Measurements from ENCODE around the gene GSTA5. TPM values are rescaled to one million over a fixed set of nuclear protein-coding genes. Genes with fewer than 3 reads are reported as not detected.
"Not testable (repeated sequence)": the region's sequence is repeated elsewhere in the genome, so short reads cannot be mapped to it uniquely, and the experiment has no call there.

GSTA5 gene
- total RNA-seq, 8 experiments from 2014 or later: not detected

- ATAC-seq (replicated peaks in 6 of 8): no peak
- no peak overlapping the region for H3K4me3 ChIP-seq
- in situ Hi-C loops (cut with MboI; ENCODE audit: low pct_unique_long_range_greater_than_20kb in 2 of 9, low sequenced_read_pairs in 9 of 9, unreplicated experiment in 9 of 9): no loop called here
- no peak overlapping the region for H3K27ac ChIP-seq
- no peaks in the 10 kb centered on the region for H3K4me1 ChIP-seq (replicated peaks in 1 of 2)
- WGBS, 10 experiments: 44 to 100% (median 91%) methylated on average over 1 of the region's 1 CpG; no CpG with 5 or more reads in 2 of the 10 experiments
These were observed 27.6 kb upstream of the GSTA5 start for GRCh38 chr6:52868240-52868639.

- in situ Hi-C loops (cut with MboI; ENCODE audit: low pct_unique_long_range_greater_than_20kb in 2 of 9, low sequenced_read_pairs in 9 of 9, unreplicated experiment in 9 of 9); H3K4me1 ChIP-seq (replicated peaks in 1 of 2); ATAC-seq (replicated peaks in 6 of 8); H3K27ac ChIP-seq; H3K4me3 ChIP-seq: not testable (repeated sequence)
- WGBS, 10 experiments: 64 to 80% (median 73%) methylated on average over 1 to 3 of the region's 7 CpGs; no CpG with 5 or more reads in 6 of the 10 experiments
These were observed 20.5 kb upstream of the GSTA5 start for GRCh38 chr6:52861151-52861550.

- no peak overlapping the region for H3K27ac ChIP-seq
- peaks cover 0 to 3% of the 10 kb centered on the region in 2 donors for H3K4me1 ChIP-seq (replicated peaks in 1 of 2)
- WGBS, 10 experiments: 34 to 100% (median 90%) methylated on average over 1 to 4 of the region's 4 CpGs
- ATAC-seq (replicated peaks in 6 of 8): no peak
- in situ Hi-C loops (cut with MboI; ENCODE audit: low pct_unique_long_range_greater_than_20kb in 2 of 9, low sequenced_read_pairs in 9 of 9, unreplicated experiment in 9 of 9): no loop called here
- no peak overlapping the region for H3K4me3 ChIP-seq
These were observed 17.8 kb upstream of the GSTA5 start for GRCh38 chr6:52858416-52858815.

- in situ Hi-C loops (cut with MboI; ENCODE audit: low pct_unique_long_range_greater_than_20kb in 2 of 9, low sequenced_read_pairs in 9 of 9, unreplicated experiment in 9 of 9); H3K4me3 ChIP-seq; ATAC-seq (replicated peaks in 6 of 8); H3K4me1 ChIP-seq (replicated peaks in 1 of 2); H3K27ac ChIP-seq: not testable (repeated sequence)
- WGBS, 10 experiments: 0% methylated on average over 1 of the region's 3 CpGs; no CpG with 5 or more reads in 9 of the 10 experiments
These were observed 15.5 kb upstream of the GSTA5 start for GRCh38 chr6:52856137-52856536.

- Histone ChIP-seq H3K4me3 (no peak overlapping the region), H3K4me1 (replicated peaks in 1 of 2) (no peaks in the 10 kb centered on the region), H3K27ac (no peak overlapping the region)
- 28 to 100% (median 76%) methylated on average over 1 to 4 of the region's 4 CpGs; no CpG with 5 or more reads in 1 of the 10 experiments for WGBS, 10 experiments
- in situ Hi-C loops (cut with MboI; ENCODE audit: low pct_unique_long_range_greater_than_20kb in 2 of 9, low sequenced_read_pairs in 9 of 9, unreplicated experiment in 9 of 9): no loop called here
- ATAC-seq (replicated peaks in 6 of 8): no peak
These were observed 8.5 kb upstream of the GSTA5 start for GRCh38 chr6:52849137-52849536.

GRCh38 chr6:52846002-52846401, 5.4 kb upstream of the GSTA5 start:
- Histone ChIP-seq H3K4me1 (replicated peaks in 1 of 2) (no peaks in the 10 kb centered on the region), H3K27ac (no peak overlapping the region), H3K4me3 (no peak overlapping the region)
- 0 to 29% (median 0%) methylated on average over 1 of the region's 1 CpG; no CpG with 5 or more reads in 5 of the 10 experiments for WGBS, 10 experiments
- in situ Hi-C loops (cut with MboI; ENCODE audit: low pct_unique_long_range_greater_than_20kb in 2 of 9, low sequenced_read_pairs in 9 of 9, unreplicated experiment in 9 of 9): no loop called here
- ATAC-seq (replicated peaks in 6 of 8): no peak

GRCh38 chr6:52843605-52844004, 3.0 kb upstream of the GSTA5 start:
- Histone ChIP-seq H3K4me3 (no peak overlapping the region), H3K4me1 (replicated peaks in 1 of 2) (no peaks in the 10 kb centered on the region), H3K27ac (no peak overlapping the region)
- WGBS, 10 experiments: 38 to 100% (median 81%) methylated on average over 3 to 4 of the region's 4 CpGs; no CpG with 5 or more reads in 4 of the 10 experiments
- no peak for ATAC-seq (replicated peaks in 6 of 8)
- in situ Hi-C loops (cut with MboI; ENCODE audit: low pct_unique_long_range_greater_than_20kb in 2 of 9, low sequenced_read_pairs in 9 of 9, unreplicated experiment in 9 of 9): no loop called here

GRCh38 chr6:52839124-52840055, 1.2 kb downstream of the GSTA5 start:
- Histone ChIP-seq H3K27ac (no peak overlapping the region), H3K4me3 (no peak overlapping the region), H3K4me1 (replicated peaks in 1 of 2) (no peaks in the 10 kb centered on the region)
- 0 to 100% (median 75%) methylated on average over 1 to 16 of the region's 20 CpGs; no CpG with 5 or more reads in 1 of the 10 experiments for WGBS, 10 experiments
- in situ Hi-C loops (cut with MboI; ENCODE audit: low pct_unique_long_range_greater_than_20kb in 2 of 9, low sequenced_read_pairs in 9 of 9, unreplicated experiment in 9 of 9): no loop called here
- peak in 4 of 8 experiments; percentile 21 to 99 (median 96) for ATAC-seq (replicated peaks in 6 of 8)

- WGBS, 10 experiments: 0 to 100% (median 71%) methylated on average over 1 of the region's 1 CpG; no CpG with 5 or more reads in 7 of the 10 experiments
These were observed 6.1 kb downstream of the GSTA5 start for GRCh38 chr6:52834481-52834880.

GRCh38 chr6:52830869-52831268, 9.7 kb downstream of the GSTA5 start:
- 17 to 100% (median 83%) methylated on average over 1 to 3 of the region's 4 CpGs; no CpG with 5 or more reads in 6 of the 10 experiments for WGBS, 10 experiments
- H3K4me1 ChIP-seq (replicated peaks in 1 of 2); in situ Hi-C loops (cut with MboI; ENCODE audit: low pct_unique_long_range_greater_than_20kb in 2 of 9, low sequenced_read_pairs in 9 of 9, unreplicated experiment in 9 of 9); H3K27ac ChIP-seq; H3K4me3 ChIP-seq: not testable (repeated sequence)
- ATAC-seq (replicated peaks in 6 of 8): peak in 3 of 8 experiments; percentile 54 to 78 (median 65)

More at GRCh38 chr6:52834481-52834880, 6.1 kb downstream of the GSTA5 start:
- Histone ChIP-seq H3K4me1 (replicated peaks in 1 of 2) (no peaks in the 10 kb centered on the region), H3K4me3 (no peak overlapping the region), H3K27ac (no peak overlapping the region)
- in situ Hi-C loops (cut with MboI; ENCODE audit: low pct_unique_long_range_greater_than_20kb in 2 of 9, low sequenced_read_pairs in 9 of 9, unreplicated experiment in 9 of 9): no loop called here
- ATAC-seq (replicated peaks in 6 of 8): no peak

- Histone ChIP-seq H3K4me1 (replicated peaks in 1 of 2) (no peaks in the 10 kb centered on the region), H3K4me3 (no peak overlapping the region), H3K27ac (no peak overlapping the region)
- in situ Hi-C loops (cut with MboI; ENCODE audit: low pct_unique_long_range_greater_than_20kb in 2 of 9, low sequenced_read_pairs in 9 of 9, unreplicated experiment in 9 of 9): no loop called here
- WGBS, 10 experiments: 40 to 83% (median 67%) methylated on average over 1 to 6 of the region's 37 CpGs; no CpG with 5 or more reads in 5 of the 10 experiments
- ATAC-seq (replicated peaks in 6 of 8): no peak
These were observed 11.4 kb downstream of the GSTA5 start for GRCh38 chr6:52829046-52829817.

GRCh38 chr6:52828621-52829020, 12.0 kb downstream of the GSTA5 start:
- WGBS, 10 experiments: 17 to 100% (median 58%) methylated on average over 1 to 3 of the region's 4 CpGs; no CpG with 5 or more reads in 4 of the 10 experiments
- H3K27ac ChIP-seq; ATAC-seq (replicated peaks in 6 of 8); H3K4me3 ChIP-seq; in situ Hi-C loops (cut with MboI; ENCODE audit: low pct_unique_long_range_greater_than_20kb in 2 of 9, low sequenced_read_pairs in 9 of 9, unreplicated experiment in 9 of 9); H3K4me1 ChIP-seq (replicated peaks in 1 of 2): not testable (repeated sequence)
